GM06990 (cell line): ENCODE measurements around the gene BLM.

ENCODE experiments used
- DNase-seq: peaks from one replicate; pipeline ENCODE4 v3.0.0-alpha.2; 2011; ENCODE audit not compliant: insufficient read length; ENCODE audit errors: extremely low read depth
- H3K27me3 ChIP-seq: replicated peaks from 2 replicates; pipeline ENCODE4 v1.6.0; 2011; ENCODE audit warnings: low read length; ENCODE audit not compliant: control insufficient read depth, insufficient read depth
- H3K36me3 ChIP-seq: 2 replicates; pipeline ENCODE4 v1.5.1; 2011; ENCODE audit warnings: low read length; ENCODE audit not compliant: control insufficient read depth, insufficient read depth
- H3K4me3 ChIP-seq: replicated peaks from 2 replicates; pipeline ENCODE4 v1.5.1; 2011; ENCODE audit warnings: low read depth, mild to moderate bottlenecking, control low read depth, low read length
- TF ChIP-seq, protein P1 (sequence below): IDR thresholded peaks from 2 replicates; pipeline ENCODE4 v1.5.1; 2011; ENCODE audit warnings: low read length, control low read depth, mild to moderate bottlenecking, inconsistent platforms; ENCODE audit not compliant: insufficient read depth, poor library complexity, severe bottlenecking

BLM gene

DNA sequence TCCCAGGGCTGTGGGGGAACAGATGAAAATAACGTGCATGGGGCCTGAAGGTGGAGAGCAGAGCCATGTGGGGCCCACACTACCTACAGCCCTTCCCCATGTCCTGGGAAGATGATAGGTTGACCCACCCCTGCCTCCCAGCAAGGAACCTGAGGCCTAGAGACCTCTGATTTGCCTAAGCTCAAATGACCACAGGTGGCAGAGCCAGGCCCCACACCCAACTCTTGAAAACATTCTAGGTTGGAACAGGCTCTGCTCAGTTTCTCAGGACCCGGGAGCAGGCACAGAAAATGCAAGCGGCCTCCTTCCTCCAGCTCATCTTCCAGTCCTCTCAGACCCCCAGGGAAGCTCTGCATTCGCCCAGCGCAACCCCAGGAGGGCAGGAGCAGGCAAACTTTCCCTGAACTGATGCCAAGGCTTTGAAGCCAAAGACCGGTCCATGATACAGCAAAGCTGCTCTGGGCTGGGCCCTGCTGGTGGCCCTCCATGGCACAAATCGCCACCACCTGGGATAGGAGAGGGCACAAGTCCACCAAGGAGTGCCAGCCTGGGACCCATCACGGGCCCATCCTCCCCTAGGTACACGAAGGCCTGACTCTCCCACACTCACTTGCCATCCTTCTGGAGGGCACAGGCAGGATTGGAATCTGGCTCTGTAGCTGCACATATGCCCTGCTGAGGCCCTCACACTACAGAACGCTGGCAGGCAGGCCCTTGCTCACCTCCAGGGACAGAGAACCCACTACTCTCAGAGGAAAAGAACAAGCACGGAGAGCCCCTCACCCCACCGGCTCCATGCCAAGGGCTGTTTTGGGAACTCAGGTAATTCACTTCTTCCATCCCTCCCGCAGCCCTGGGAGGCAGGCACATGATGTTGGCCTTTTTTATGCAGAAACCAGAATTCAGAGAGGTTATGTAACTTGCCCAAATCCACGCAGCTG lies 100.2 kb downstream of the BLM start:
- TF ChIP-seq, protein P1, sequence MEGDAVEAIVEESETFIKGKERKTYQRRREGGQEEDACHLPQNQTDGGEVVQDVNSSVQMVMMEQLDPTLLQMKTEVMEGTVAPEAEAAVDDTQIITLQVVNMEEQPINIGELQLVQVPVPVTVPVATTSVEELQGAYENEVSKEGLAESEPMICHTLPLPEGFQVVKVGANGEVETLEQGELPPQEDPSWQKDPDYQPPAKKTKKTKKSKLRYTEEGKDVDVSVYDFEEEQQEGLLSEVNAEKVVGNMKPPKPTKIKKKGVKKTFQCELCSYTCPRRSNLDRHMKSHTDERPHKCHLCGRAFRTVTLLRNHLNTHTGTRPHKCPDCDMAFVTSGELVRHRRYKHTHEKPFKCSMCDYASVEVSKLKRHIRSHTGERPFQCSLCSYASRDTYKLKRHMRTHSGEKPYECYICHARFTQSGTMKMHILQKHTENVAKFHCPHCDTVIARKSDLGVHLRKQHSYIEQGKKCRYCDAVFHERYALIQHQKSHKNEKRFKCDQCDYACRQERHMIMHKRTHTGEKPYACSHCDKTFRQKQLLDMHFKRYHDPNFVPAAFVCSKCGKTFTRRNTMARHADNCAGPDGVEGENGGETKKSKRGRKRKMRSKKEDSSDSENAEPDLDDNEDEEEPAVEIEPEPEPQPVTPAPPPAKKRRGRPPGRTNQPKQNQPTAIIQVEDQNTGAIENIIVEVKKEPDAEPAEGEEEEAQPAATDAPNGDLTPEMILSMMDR = no peak
- DNase-seq = no peak
- H3K27me3 ChIP-seq = no peaks in the 10 kb centered on the region
- no peaks in the 10 kb centered on the region; the same call in 1 of the 2 replicates for H3K36me3 ChIP-seq
- H3K4me3 ChIP-seq = no peak overlapping the region

DNA sequence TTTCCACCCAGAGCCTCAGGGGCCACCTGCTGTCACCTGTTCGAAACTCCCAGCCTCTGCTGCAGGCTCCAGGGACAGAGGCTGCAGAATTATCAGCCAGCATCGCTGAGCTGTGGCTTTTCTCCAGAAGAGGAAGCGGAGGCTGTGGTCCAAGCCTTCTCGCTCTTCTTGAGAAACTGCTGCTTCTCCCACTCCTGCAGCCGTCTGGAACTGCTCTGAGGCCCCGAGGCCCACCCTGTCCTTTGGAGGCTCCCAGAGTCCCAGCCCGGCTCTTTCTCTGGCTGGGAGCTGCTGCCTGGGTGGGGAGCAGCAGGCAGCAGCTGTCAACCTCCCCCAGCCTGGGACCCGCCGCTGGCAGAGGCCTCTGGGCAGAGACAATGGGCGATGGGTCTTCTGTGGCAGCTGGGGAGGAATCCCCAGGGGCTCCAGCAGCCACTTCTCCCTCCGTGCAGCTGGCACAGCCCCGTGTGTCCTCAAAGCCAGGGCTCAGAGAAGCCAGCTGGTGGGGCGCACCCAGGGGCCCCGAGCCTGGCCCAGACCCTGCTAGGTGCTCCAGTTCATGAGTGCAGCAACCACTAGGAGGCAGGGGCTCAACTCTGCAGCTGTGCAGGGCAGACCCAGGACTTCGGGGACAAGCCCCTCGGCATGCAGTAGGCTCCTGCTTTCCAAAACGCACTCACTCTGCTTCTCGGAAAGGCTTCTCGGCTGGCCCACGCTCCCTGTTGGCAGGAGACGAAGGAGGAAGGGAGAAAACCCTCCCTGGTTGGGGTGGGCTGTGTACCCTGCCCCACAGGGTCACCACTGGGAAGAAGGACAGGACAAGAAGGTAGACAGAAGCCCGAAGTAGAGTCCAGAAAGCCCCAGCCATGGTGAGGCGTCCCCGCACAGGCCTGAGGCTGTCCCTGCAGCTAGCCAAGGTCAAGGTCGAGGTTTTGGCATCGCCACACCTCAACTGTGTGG lies 101.4 kb downstream of the BLM start:
- Histone ChIP-seq H3K36me3 (no peaks in the 10 kb centered on the region), H3K27me3 (no peaks in the 10 kb centered on the region), H3K4me3 (no peak overlapping the region)
- DNase-seq = peak; percentile 59
- TF ChIP-seq, protein P1 = peak; percentile 44

DNA sequence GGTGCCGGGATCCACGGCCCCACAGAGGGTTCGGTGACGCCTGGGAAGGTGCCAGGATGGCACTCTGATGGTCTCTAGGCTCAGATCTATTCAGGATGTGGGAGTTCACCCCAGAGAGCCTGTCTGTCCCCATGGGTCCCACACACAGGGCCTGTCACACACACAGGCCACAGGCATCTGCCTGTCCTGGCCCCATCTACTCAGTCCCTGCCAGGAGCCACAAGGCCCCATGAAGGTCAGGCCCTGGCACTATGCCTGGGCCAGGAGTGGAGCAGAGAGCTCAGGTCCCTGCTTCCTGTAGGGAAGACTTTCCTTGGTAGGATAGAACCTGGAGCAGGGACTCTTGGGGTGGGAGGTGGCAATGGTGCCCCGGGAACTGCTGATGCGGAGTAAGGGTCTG lies 102.2 kb downstream of the BLM start:
- Histone ChIP-seq H3K4me3 (no peak overlapping the region), H3K27me3 (no peaks in the 10 kb centered on the region), H3K36me3 (no peaks in the 10 kb centered on the region)
- DNase-seq = no peak
- TF ChIP-seq, protein P1 = no peak

DNA sequence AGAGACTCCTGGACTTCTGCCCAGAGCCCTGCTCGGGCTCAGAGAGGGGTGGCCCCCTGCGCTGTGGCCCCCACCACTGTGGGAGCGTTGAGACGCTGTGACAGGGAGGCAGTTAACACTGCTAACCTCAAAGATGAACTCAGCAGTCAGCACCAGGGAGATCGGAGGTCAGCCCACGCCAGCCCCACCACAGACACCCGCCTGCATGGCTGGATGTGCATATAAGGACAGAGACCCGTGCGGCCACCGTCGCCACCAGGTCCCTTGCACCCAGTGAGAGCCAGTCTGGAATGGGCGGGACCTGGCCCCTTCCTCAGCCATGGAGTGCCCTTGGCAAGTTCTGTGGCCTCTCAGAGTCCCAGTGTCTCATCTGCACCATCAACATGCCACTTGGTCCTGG lies 102.7 kb downstream of the BLM start:
- H3K27me3 ChIP-seq = no peaks in the 10 kb centered on the region
- H3K36me3 ChIP-seq = no peaks in the 10 kb centered on the region
- TF ChIP-seq, protein P1 = no peak
- DNase-seq = no peak
- no peak overlapping the region for H3K4me3 ChIP-seq

DNA sequence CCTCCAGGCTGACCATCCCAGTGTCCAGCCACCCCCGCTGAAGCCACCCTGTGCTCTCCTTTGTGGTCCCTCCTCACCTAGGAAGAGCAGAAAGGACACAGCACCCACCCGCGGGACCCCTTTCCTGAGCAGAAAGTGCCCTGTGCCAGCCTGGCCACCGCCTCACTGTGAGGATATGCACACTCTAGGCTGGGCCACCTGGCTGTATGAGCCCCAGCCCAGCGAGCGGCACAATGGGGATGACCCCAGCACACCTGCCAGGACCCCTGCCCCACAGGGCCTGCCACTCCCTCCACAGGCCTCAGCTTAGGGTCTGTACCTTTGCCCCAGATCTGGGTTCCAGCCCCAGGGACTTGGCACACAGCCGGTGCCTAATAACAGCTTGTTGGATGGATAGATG lies 103.3 kb downstream of the BLM start:
- Histone ChIP-seq H3K36me3 (no peaks in the 10 kb centered on the region), H3K27me3 (no peaks in the 10 kb centered on the region), H3K4me3 (no peak overlapping the region)
- TF ChIP-seq, protein P1 = no peak
- no peak for DNase-seq
